HG02870 (cell line): Measurements from ENCODE around the gene PELI1.

Experiments
- ATAC-seq: cut with Tn5 transposase; IDR thresholded peaks from one replicate; pipeline ENCODE4 v1.9.1; 2021; ENCODE audit warnings: mild to moderate bottlenecking, moderate library complexity; ENCODE audit not compliant: unreplicated experiment

Gene PELI1

GRCh38 chr2:64162516-64162915, 18.3 kb upstream of the PELI1 start:
- no peak for ATAC-seq

- ATAC-seq = no peak
Observed at GRCh38 chr2:64157792-64158191, 13.6 kb upstream of the PELI1 start.

DNA sequence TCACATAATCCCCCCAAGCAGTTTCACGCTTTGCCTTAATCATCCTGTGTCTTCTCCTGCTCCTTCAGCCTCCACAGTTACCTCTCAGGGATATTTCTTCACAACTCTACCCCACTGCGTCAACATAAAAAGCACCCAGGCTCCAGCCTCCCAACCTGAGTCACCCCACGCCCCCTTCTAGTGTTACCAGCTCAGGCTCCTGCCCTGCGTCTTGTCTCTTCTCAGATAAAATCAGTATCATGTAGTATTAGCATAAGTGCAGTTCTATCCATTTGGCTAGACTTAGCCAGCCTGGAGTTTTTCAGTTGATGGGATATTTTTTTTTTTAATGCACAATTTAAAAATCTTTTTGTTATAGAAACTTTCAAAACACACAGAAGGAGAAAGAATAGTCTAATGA, 9.6 kb upstream of the PELI1 start:
- ATAC-seq = no peak

- ATAC-seq = no peak
Observed at GRCh38 chr2:64151476-64151875, 7.3 kb upstream of the PELI1 start.

DNA sequence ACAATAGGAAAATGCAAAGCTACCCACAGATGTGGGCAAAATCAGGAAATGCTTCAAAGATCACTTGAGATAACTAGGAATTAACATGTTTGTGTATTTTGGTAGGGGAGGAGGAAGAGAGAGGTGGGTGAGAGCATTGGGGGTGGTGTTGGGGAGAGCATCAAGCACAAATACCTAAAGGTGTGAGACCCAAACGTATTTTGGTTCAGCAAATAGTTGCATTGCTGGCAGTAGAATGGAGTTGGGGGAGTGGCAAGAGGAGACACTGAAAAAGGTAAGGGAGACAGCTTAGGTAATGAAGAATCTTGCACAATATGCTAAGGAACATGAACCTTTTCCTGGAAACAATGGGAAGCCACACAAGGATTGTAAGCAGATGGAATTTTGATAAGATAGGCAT, 1.5 kb upstream of the PELI1 start:
- no peak for ATAC-seq

- ATAC-seq = no peak
Observed at GRCh38 chr2:64145119-64145518, 899 bp upstream of the PELI1 start.

DNA sequence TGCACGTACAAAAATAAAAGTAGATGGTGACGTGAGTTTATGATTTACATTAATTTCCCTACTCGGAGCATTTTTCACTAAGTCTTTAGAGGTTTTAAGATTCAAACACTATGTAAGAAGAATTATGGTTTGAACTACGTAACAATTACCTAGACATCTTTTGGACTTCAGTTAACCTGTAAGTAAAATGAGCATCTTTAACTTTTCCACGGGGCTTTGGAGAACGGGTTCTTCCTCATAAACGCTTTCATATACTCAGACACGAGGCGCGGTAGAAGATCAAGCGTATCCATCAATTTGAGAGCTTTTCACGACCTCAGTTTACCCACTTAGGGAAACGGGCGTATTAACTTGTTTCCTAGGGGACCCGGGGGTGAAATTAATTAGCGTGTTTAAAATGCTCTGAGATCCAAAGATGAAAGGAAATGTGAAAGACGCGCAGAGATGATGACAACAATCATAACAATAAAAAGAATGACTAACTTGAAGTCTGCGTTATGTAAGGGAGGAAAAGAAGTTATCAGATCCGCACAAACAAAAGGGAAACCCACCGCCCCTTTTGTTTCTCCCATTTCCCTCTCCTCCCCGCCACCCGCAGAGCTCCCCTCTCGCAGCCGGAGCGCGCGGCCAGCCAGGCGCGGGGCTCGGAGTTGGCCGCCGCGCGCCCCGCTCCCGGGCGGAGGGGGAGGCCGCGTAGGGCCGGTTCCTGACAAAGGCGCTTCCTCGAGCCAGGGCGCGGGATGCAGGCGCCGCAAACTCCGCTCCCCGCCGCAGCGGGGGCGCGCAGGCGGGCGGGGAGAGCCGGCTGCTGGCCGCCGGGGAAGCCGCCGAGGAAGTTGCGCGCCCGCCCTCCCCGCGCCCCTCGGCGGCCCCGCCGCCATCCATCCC, 807 bp downstream of the PELI1 start:
- ATAC-seq = peak; percentile 2

DNA sequence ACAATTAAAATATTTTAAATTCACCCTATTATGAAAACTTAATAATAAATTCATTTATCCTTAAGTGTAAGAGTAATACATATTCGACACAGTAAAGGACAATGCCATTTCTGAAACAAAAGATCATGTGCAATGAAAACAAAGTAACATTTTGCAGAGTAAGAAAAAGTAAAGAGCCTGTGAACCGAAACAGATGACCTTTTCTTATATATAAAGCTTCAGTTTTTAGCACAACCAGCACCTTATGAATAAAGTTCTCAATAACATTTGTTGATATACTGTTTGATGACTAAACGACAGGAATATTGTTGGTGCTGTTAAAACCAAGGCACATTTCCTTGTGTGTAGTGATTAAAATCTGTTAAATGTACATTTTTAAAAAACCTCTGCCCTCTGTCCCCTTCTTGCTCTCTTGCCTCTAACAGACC, 1.5 kb downstream of the PELI1 start:
- no peak for ATAC-seq

- no peak for ATAC-seq
Observed at GRCh38 chr2:64141674-64142405, 2.4 kb downstream of the PELI1 start.

GRCh38 chr2:64140665-64141200, 3.5 kb downstream of the PELI1 start:
- ATAC-seq = no peak

GRCh38 chr2:64139956-64140355, 4.3 kb downstream of the PELI1 start:
- no peak for ATAC-seq

GRCh38 chr2:64137996-64138395, 6.2 kb downstream of the PELI1 start:
- ATAC-seq = no peak

GRCh38 chr2:64137567-64137966, 6.7 kb downstream of the PELI1 start:
- ATAC-seq = no peak

- ATAC-seq = no peak
Observed at GRCh38 chr2:64135421-64135820, 8.8 kb downstream of the PELI1 start.

DNA sequence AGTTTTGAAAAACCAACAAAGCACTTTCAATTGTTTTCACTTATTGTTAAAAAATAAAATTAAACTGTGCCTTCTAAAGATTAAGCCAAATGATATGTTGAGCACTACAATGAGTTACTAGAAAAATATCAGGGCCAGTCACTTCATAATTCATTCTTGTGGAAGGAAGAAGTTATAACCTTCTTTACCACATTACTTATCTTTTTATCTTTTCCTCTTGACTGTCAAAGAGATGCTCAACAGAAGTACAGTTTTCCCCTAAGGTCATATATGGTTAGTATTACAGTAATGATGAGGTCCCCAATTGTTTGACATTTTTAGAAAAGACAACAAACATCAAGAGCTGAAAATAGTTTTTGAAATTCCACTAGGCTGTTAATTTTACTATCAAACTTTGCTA, 9.4 kb downstream of the PELI1 start:
- ATAC-seq = no peak

DNA sequence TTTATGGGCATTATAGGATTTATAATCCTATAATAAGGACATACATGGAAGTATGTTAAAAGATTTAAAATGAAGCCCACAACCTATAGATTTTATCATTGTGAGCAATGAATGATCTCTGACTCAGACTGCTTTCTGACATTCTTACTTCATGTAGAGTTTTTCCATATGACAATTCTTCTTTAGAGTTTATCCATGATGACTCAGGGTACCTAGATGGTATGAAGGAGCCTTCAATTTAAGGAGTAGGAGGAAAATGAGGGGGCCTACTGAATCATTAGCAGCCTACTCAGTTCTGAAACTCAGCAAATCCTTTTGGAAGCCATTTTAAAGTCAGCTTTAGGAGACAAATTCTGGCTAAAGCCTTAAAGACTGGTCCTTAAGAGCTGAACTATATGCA, 10.4 kb downstream of the PELI1 start:
- ATAC-seq = no peak

- ATAC-seq = no peak
Observed at GRCh38 chr2:64133354-64133753, 10.9 kb downstream of the PELI1 start.

DNA sequence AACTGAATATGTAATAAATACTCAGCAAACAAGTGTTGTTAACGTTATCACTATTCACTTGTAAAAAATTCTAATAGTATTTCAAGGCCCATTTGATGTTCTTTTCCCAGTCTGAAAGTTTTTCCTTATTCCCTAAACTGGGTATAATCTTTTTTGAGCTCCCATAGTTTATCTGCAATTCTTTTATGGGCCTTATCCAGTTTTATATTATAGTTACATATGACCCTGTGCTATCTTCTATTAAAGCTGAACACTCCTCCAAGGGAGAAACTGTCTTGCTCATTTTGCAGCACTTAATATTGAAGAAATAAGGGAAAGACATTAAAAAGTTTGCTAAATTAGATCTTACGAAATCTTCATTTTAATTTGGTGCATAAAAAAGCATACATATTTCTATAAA, 13.9 kb downstream of the PELI1 start:
- no peak for ATAC-seq

DNA sequence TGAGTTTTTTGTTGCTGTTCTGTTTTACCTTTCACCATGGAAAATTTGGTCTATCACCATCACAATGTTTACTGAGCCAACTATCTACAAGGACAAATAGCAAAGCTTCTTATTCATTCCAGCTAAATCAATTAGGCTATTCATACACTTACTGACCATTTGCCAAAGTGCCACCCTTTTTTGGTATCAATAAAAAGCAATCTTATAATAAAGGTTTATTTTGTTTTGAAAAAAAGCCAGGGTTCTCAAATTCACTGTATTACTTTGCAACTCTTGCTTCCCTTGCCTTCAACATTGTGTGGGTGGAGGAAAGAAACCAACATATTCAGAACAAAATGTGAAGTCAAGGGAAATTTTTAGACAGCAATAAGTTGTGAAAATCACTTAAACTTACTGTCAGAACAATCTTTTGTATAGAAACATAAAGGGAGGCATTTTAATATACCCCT, 15.3 kb downstream of the PELI1 start:
- ATAC-seq = no peak

- ATAC-seq = no peak
Observed at GRCh38 chr2:64128406-64128805, 15.8 kb downstream of the PELI1 start.

DNA sequence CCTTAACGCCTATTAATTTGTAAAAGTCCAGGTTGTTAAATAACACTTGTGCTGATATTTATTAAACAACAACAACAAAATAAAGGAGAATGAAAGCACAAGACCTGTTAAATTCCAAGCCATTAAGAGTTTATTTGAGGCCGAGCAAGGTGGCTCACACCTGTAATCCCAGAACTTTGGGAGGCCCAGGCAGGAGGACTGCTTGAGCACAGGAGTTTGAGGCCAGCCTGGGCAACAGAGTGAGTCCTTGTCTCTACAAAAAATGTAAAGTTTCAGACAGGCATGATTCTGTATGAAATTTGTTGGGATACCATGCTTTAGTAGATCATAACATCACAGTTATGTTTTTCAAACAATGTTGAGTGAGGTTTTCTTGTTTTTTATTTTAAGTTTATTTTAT, 17.1 kb downstream of the PELI1 start:
- ATAC-seq = no peak

- ATAC-seq = no peak
Observed at GRCh38 chr2:64126601-64127000, 17.6 kb downstream of the PELI1 start.
